ELF-1 (cell line): ENCODE results near the gene MACF1.
"Not testable (repeated sequence)": the region's sequence is repeated elsewhere in the genome, so short reads cannot be mapped to it uniquely, and the experiment has no call there.

Source experiments
- DNase-seq: peaks from one replicate; pipeline ENCODE4 v3.0.0-alpha.2; 2016; ENCODE audit warnings: low read depth, low spot score

MACF1 gene

GRCh38 chr1:39204441-39205081, at the start of gene MACF1:
Gene MACF1 (plus strand): TSS chr1:39204695. CDS start chr1:39205023, 328 bp downstream.
- DNase-seq = peak; percentile 87

- DNase-seq = no peak
Observed at GRCh38 chr1:39157304-39157703, 47.2 kb upstream of the MACF1 start.

GRCh38 chr1:39158327-39159086, 46.0 kb upstream of the MACF1 start:
- DNase-seq = peak; percentile 70

GRCh38 chr1:39159224-39160036, 45.1 kb upstream of the MACF1 start:
- peak; percentile 65 for DNase-seq

GRCh38 chr1:39160703-39161102, 43.8 kb upstream of the MACF1 start:
- DNase-seq = no peak

- not testable (repeated sequence) for DNase-seq
Observed at GRCh38 chr1:39161811-39162210, 42.7 kb upstream of the MACF1 start.

- DNase-seq = no peak
Observed at GRCh38 chr1:39163469-39163868, 41.0 kb upstream of the MACF1 start.

- no peak for DNase-seq
Observed at GRCh38 chr1:39164256-39164655, 40.2 kb upstream of the MACF1 start.

GRCh38 chr1:39165049-39165448, 39.4 kb upstream of the MACF1 start:
- peak; percentile 55 for DNase-seq

- no peak for DNase-seq
Observed at GRCh38 chr1:39165488-39165887, 39.0 kb upstream of the MACF1 start.

GRCh38 chr1:39167632-39168209, 36.8 kb upstream of the MACF1 start:
- no peak for DNase-seq

GRCh38 chr1:39168301-39169080, 36.0 kb upstream of the MACF1 start:
- DNase-seq = no peak

- peak; percentile 58 for DNase-seq
Observed at GRCh38 chr1:39170731-39171667, 33.5 kb upstream of the MACF1 start.

- no peak for DNase-seq
Observed at GRCh38 chr1:39173119-39173994, 31.1 kb upstream of the MACF1 start.

- no peak for DNase-seq
Observed at GRCh38 chr1:39173995-39174380, 30.5 kb upstream of the MACF1 start.

- no peak for DNase-seq
Observed at GRCh38 chr1:39174390-39175081, 30.0 kb upstream of the MACF1 start.

- DNase-seq = no peak
Observed at GRCh38 chr1:39177706-39178105, 26.8 kb upstream of the MACF1 start.
